SKM-1 treated with dmso at 0.1 percent for 144 hours (cell line): ENCODE results near the gene DGCR2.
"Not testable (repeated sequence)": the region's sequence is repeated elsewhere in the genome, so short reads cannot be mapped to it uniquely, and the experiment has no call there.

ENCODE experiments used
- DNase-seq: peaks from one replicate; lab custom pipeline; 2025; ENCODE audit not compliant: unreplicated experiment; lab: John Stamatoyannopoulos, UW

Gene DGCR2

DNA sequence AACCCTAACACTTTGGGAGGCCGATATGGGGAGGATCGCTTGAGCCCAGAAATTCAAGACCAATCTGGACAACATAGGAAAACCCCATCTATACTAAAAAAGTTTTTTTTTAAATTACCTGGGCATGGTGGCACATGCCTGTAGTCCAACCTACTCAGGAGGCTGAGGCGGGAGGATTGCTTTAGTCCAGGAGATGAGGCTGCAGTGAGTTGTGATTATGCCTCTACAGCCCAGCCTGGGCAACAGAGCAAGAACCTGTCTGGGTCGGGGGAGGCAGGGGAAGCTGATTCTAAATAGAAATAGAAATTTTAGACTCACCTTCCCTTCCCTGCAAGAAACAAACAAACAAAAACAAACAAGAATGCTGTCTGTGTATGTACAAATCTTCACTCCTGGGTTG is 133.3 kb downstream of the DGCR2 start:
- DNase-seq: no peak

DNA sequence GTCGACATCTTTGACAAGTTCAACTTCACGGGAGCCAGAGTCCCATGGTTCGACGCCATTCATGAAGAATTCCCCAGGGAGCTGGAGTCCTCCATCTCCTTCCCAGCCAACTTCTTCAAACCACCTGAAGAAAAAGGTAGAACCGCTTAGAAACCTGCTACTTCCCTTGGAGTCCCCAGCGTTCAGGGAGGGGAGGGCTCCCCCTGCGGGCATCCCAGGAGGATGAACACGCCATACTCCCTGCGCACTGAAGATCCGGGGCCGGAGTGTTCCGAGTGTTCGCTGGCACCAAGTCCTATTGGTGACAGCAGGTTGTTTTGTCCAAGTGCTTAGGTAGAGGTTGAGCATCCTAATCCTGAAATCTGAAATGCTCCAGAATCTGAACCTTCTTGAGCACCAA is 134.4 kb downstream of the DGCR2 start:
- no peak for DNase-seq

DNA sequence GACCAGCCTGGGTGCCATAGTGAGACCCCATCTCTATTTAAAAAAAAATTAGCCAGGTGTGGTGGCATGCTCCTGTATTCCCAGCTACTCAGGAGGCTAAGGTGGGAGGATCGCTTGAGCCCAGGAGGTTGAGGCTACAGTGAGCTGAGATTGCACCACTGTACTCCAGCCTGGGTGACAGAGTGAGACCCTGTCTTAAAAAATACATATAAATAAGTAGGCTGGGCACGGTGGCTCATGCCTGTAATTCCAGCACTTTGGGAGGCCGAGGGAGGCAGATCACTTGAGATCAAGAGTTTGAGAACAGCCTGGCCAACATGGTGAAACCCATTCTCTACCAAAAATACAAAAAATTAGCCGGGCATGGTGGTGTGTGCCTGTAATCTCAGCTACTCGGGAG is 135.1 kb downstream of the DGCR2 start:
- not testable (repeated sequence) for DNase-seq
